Right lobe of liver (tissue), 4 donors: ENCODE results near the gene ZNF292.

ENCODE experiments used
- CTCF ChIP-seq, 4 donors: fragments of 200-600 bp in 3 of 4; fragments of 450-650 bp in 1 of 4; IDR thresholded peaks; one replicate each; pipeline versions ENCODE4 v1.5.1 to v1.8.0; 2016 to 2022; ENCODE audit warnings: antibody characterized with exemption in 4 of 4, mild to moderate bottlenecking in 2 of 4
- POLR2A ChIP-seq: fragments of 450-650 bp; IDR thresholded peaks from one replicate; pipeline ENCODE4 v1.6.1; 2017; ENCODE audit warnings: antibody characterized with exemption, mild to moderate bottlenecking
- donor health status: DM: no; HTN: no; CAD: no.
- donor health status: DM: no; HTN: no; CAD: no.
- donor health status: DM: no; HTN: yes; CAD: no.

- no peak for TF ChIP-seq CTCF (IDR thresholded peaks at IDR 0.05)
- TF ChIP-seq POLR2A = no peak
Measured at GRCh38 chr6:87257046-87257445, 101.7 kb downstream of the ZNF292 start.
